HG02973 (cell line): ENCODE measurements around the gene KIF19.

ENCODE experiments used
- ATAC-seq: cut with Tn5 transposase; IDR thresholded peaks from one replicate; pipeline ENCODE4 v1.9.1; 2021; ENCODE audit warnings: moderate library complexity; ENCODE audit not compliant: unreplicated experiment

The KIF19 gene

GRCh38 chr17:74337834-74338500 is 11.9 kb downstream of the KIF19 start:
- ATAC-seq, result no peak

- no peak for ATAC-seq
These were observed 13.6 kb downstream of the KIF19 start for GRCh38 chr17:74339537-74340195.

GRCh38 chr17:74340470-74341023 is 14.5 kb downstream of the KIF19 start:
- ATAC-seq, result no peak

- no peak for ATAC-seq
These were observed 16.2 kb downstream of the KIF19 start for GRCh38 chr17:74342224-74342623.

GRCh38 chr17:74343121-74343520 is 17.1 kb downstream of the KIF19 start:
- no peak for ATAC-seq

- no peak for ATAC-seq
These were observed 17.7 kb downstream of the KIF19 start for GRCh38 chr17:74343526-74344284.

GRCh38 chr17:74344658-74345057 is 18.6 kb downstream of the KIF19 start:
- no peak for ATAC-seq

GRCh38 chr17:74345433-74346241 is 19.6 kb downstream of the KIF19 start:
- ATAC-seq, result no peak

- no peak for ATAC-seq
These were observed 21.6 kb downstream of the KIF19 start for GRCh38 chr17:74347646-74348045.

GRCh38 chr17:74349120-74349519 is 23.1 kb downstream of the KIF19 start:
- ATAC-seq, result no peak

GRCh38 chr17:74350486-74350885 is 24.5 kb downstream of the KIF19 start:
- no peak for ATAC-seq

GRCh38 chr17:74351552-74352210 is 25.7 kb downstream of the KIF19 start:
- no peak for ATAC-seq

GRCh38 chr17:74353446-74354060 is 27.5 kb downstream of the KIF19 start:
- no peak for ATAC-seq

GRCh38 chr17:74354123-74354522 is 28.1 kb downstream of the KIF19 start:
- ATAC-seq, result no peak

GRCh38 chr17:74354561-74354960 is 28.5 kb downstream of the KIF19 start:
- no peak for ATAC-seq

GRCh38 chr17:74355065-74355464 is 29.0 kb downstream of the KIF19 start:
- ATAC-seq, result no peak

GRCh38 chr17:74356646-74357465 is 30.8 kb downstream of the KIF19 start:
- no peak for ATAC-seq

GRCh38 chr17:74357466-74357809 is 31.4 kb downstream of the KIF19 start:
- no peak for ATAC-seq

- no peak for ATAC-seq
These were observed 32.7 kb downstream of the KIF19 start for GRCh38 chr17:74358697-74359096.
